Forelimb muscle (tissue), 1 donor: Measurements from ENCODE around the gene FHIT. TPM values are rescaled to one million over a fixed set of nuclear protein-coding genes. Genes with fewer than 3 reads are reported as not detected.

ENCODE experiments used
- DNase-seq: peaks from one replicate; pipeline ENCODE4 v3.0.0-alpha.2; 2013; ENCODE audit warnings: low read depth
- polyA plus RNA-seq: library from polyadenylated mRNA; unstranded; fragments of 120-200 nt; gene quantifications from one replicate; pipeline ENCODE4 v1.2.1, GENCODE V29; 2013; ENCODE audit not compliant: insufficient read length

Gene FHIT
- polyA plus RNA-seq, 1 donor = 7.1 TPM

DNA sequence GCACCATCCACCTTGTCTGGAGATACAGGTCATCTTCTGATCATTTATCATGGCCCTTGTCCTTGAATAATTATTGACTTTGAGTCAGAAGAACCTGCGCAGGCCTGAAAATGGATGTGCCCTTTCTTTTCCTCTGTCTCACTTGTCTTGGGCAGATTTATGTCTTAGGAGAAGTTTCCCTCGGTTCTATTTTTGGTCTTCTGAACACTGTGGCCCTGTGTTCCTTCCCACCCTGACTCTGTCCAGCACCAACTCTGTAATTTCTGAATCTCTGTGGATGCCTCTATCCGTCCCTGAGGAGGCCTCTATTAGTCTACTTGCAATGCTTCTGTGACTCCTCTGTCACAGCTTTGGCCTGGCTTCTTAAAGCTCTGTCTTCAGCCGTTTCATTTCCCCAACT lies 1520.7 kb downstream of the FHIT start:
- DNase-seq = no peak

DNA sequence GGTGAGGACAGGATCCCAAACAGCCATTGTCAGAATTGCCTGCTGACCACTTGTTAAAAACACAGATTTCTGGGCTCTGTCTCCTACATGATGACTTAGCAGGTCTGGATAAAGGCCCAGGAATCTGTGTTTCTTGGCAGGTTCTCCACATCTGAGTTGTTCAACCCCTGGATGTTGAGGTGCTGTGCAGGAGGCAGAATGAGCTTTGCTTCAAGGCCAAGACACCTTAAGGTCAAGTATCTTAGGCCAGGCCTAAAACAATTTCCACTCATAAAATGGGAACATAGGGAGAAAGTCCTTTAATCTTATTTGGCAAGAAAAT lies 1522.7 kb downstream of the FHIT start:
- no peak for DNase-seq

DNA sequence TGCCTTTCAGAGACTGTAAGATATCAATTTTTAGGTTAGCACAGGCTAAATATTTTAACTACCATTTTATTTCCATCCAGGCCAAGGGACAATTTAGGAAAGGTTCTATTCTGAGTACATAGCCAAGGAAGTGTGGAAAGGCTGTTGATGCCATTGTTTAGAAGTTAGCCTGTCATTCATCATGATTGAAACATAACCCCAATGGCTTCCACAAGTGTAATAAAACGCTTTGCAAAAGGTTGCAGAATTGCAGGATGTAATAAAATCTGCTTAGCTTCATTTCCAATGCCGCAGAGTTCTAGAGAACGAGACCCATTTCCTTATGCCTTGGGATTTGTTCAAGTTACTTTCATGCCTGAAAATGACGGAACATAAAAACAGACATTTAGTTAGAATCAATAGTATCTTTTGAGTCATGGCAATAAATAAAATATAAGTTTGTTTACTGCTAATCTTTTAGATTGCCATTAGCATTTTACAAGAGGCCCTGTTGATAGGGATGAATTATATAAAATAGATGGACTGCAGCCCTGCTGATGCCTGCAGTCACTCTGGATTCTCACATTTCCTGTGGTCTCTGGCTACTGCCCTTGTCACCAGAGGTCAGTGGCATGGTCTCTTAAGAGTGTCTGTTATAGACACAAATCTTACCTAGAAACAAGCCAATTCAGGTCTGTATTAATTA lies 1523.2 kb downstream of the FHIT start:
- no peak for DNase-seq

DNA sequence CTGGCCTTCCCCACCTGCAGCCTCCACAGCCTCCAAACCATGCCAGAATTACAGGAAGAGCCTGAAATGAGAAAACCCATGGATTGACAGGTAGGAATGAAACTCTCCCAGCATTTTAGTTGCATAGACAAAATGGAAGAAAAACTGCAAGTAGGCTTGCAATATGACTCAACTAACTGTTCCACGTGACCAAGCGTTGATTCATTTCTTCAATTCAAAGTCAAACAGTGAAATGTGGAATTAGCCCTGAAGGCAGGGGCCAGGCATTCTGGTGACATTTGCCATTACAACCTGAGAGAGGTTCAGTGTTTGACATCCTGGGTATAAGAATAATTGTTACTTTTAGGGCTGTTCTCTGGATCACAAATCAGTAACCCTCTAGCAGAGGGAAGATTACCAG lies 1525.0 kb downstream of the FHIT start:
- no peak for DNase-seq

DNA sequence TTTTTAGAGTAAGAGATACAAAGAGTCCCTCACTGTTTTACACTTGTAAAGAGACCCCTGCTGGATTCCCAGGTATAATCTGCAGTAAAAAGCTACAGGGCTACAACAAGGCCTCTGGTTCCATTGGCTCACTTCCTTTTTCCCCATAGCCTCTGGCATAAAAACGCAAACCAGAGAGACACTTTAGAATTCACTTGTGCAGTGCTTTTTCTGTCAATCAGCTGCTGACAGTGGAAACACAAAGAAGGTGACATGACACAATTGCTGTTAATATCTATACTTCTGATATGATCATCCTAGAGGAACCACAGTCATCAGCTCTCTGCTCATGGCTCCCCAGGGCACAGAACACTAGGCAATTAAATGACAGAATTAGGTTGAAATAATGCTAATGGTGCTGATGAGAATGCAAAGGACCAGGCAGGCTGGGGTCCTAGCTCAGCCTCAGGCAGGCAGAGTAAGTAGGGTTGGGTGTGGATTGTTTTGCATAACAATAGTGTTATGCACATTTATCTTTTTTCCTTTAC lies 1533.5 kb downstream of the FHIT start:
- DNase-seq = no peak

DNA sequence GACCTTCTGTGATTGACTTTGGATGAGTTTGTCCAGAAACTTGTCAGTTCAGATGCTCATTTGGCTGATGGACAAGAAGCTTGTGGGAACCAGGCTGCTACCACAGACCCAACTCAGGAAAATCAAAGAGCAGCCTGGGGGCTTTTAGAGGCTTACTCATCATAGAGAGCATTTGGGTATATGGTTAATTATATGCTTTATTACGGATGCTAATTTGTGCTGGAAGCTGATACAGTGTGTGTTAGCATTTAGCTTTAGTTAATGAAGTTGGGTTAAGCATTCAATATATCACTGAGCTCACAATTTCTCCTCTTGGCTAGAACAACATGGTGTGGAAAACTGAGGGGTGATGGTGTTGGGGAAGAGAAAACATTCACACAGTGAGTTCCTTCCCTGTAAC lies 1537.2 kb downstream of the FHIT start:
- no peak for DNase-seq

DNA sequence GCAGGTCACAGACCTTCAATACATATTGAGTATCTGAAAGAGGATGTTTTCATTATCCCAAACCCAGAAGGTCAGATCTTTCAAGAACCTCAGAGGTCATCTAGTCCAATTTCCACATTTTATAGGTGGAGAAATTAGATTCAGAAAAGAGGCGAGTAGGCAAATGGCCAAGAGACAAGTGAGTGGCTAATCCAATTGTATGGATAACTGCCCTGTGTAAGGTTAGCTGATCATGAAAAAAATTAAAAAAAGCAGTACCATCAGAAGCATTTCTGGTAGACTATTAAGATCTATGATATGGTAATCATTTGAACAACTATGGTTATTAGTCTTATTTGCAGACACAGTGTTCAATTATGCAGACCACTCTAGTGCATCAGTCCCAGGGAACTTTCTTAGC lies 1540.7 kb downstream of the FHIT start:
- DNase-seq = no peak

DNA sequence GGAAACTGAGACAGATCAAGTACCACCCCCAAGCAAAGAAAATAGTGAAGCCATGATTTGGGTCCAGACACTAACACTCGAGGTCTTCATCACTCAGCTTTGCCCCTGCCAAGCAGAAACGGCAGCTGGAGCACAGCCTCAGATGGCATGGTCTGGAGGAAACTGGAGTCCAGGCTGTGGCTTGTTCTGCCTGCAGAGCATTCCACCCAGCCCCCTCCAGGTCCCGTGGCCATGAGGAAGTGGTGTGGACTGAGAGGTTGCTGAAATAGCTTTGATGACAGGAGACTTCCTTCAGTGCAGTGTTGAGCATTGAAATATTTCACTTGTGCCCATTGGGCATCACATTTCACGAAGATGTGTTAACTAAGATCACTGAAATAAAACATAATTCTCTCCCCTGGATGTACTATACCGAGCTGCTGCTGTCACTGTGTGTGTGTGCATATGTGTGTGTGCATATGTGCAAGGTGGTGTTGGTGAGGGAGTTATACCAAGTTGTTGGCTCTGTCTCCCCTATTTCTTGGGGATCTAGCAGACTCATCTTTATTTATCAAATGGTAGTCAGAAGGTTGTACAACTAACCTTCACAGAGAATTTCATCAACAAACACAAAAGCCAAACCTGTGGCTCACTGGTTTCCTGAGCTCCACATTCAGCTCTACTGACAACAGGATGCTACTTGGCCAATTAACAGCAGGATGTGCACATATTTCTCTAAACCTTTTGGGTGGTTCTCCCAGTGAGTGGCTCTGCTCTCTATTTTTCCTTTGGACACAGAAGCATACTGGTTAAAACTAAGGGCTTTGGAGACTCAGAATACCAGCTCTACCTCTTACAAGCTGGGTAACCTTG lies 1541.3 kb downstream of the FHIT start:
- DNase-seq = peak; percentile 4

DNA sequence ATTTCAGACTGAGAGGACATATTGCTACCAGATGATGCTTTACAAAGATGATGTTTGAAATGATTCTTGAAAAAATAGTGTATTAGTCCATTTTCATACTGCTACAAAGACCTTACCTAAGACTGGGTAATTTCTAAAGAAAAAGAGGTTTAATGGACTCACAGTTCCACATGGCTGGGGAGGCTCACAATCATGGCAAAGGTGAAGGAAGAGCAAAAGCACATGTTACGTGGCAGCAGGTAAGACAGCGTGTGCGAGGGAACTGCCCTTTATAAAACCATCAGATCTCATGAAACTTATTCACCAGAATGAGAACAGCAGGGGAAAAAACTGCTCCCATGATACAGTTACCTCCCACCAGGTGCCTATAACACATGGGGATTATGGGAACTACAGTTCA lies 1543.0 kb downstream of the FHIT start:
- no peak for DNase-seq

DNA sequence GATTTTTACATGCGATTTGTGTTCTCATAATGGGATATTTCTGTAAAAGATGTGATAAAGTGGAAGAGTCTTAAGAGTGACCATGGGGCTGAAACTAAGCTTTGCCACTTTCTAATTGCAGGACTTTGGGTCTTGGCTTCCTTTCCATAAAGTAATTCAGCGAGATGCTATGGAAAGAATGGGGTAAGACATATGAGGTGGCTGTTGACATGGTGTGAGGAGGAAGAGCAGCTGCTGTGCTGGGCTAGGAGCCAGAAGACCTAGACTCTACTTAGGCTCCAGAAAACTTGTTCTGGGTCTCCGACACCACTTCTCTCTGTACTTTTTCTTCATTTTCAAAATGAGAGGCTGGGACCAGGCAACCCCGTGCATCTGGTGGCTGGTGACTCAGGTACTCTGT lies 1547.0 kb downstream of the FHIT start:
- no peak for DNase-seq

DNA sequence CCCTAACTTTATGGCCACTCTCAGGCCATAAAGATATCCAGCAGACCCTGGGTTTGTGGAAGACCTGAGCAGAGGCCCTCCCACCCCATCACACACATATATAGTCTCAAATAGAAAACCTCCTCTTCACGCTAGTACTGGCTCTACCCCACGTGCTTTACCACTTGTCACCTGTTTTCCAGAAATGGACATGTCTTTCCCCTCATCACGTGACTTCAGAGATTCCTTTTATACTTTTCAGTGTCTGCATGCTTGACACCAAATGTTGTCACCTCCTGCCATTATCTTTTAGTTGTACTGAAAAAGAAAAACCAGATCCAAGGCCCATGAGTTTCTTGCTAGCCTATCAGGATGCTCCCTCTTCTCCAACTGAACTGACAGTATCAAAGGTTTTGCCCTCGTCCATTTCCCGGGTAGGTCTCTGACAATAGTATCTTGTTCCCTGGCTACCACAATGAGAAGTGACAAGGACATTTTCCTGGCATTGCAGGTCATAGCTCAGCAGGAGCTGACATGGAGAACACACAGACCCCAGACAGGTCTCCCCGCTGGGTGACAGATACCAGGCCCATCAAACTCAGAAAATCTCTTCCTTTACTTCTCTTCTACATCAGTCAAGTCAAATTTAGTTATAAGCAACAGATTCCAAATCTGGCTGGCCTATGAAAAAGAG lies 1551.5 kb downstream of the FHIT start:
- DNase-seq = no peak
